SU-DHL-6 (cell line): ENCODE measurements around the gene CERK.

Experiments used
- CTCF ChIP-seq: fragments of 200-600 bp; sonication (generic); IDR thresholded peaks from one replicate; pipeline ENCODE4 v1.5.1; 2017; ENCODE audit warnings: antibody characterized with exemption, mild to moderate bottlenecking, low read length, moderate library complexity; ENCODE audit not compliant: insufficient read depth, poor library complexity, severe bottlenecking
- EZH2phosphoT487 ChIP-seq: fragments of 200-600 bp; sonication (generic), shearing (Covaris generic); conservative IDR thresholded peaks from 2 replicates; pipeline ENCODE4 v1.6.1; 2018; ENCODE audit warnings: mild to moderate bottlenecking, antibody characterized with exemption, low read length, moderate library complexity, mixed read lengths

- no peak for TF ChIP-seq CTCF
- TF ChIP-seq EZH2phosphoT487: no peak
Measured at GRCh38 chr22:46776876-46777608, 39.0 kb upstream of the CERK start.
